MM.1S (cell line): ENCODE data around the gene KLC3.

Experiments used
- DNase-seq: peaks from one replicate; pipeline ENCODE4 v3.0.0-alpha.2; 2015
- H2AFZ ChIP-seq: fragments of 300-600 bp; sonication (generic); 2 replicates; pipeline ENCODE4 v1.6.0; 2016; ENCODE audit warnings: antibody characterized with exemption, low read length
- H3F3A ChIP-seq: fragments of 300-600 bp; sonication (generic); 2 replicates; pipeline ENCODE4 v1.6.1; 2016; ENCODE audit warnings: mild to moderate bottlenecking, antibody characterized with exemption, low read length, moderate library complexity, mixed read lengths; ENCODE audit not compliant: insufficient read depth
- H3K27ac ChIP-seq: fragments of 300-600 bp; sonication (generic); 2 replicates; pipeline ENCODE4 v1.5.1; 2016; ENCODE audit warnings: mild to moderate bottlenecking, low read length
- H3K27me3 ChIP-seq: fragments of 300-600 bp; sonication (generic); replicated peaks from 2 replicates; pipeline ENCODE4 v1.6.0; 2016; ENCODE audit warnings: low read length; ENCODE audit not compliant: insufficient read depth
- H3K36me3 ChIP-seq: fragments of 300-600 bp; sonication (generic); replicated peaks from 2 replicates; pipeline ENCODE4 v1.6.1; 2016; ENCODE audit warnings: mild to moderate bottlenecking, low read length, mixed read lengths; ENCODE audit not compliant: insufficient read depth
- H3K4me1 ChIP-seq: fragments of 300-600 bp; sonication (generic); 2 replicates; pipeline ENCODE4 v1.6.1; 2016; ENCODE audit warnings: low read length, mixed read lengths
- H3K4me2 ChIP-seq: fragments of 300-600 bp; sonication (generic); 2 replicates; pipeline ENCODE4 v1.6.0; 2016; ENCODE audit warnings: low read depth, low read length
- H3K4me3 ChIP-seq: fragments of 300-600 bp; sonication (generic); 2 replicates; pipeline ENCODE4 v1.5.1; 2016; ENCODE audit warnings: low read length, mixed read lengths
- H3K79me2 ChIP-seq: fragments of 300-600 bp; sonication (generic); 2 replicates; pipeline ENCODE4 v1.6.1; 2016; ENCODE audit warnings: mixed run types, low read length, mixed read lengths
- H3K9ac ChIP-seq: fragments of 300-600 bp; sonication (generic); 2 replicates; pipeline ENCODE4 v1.6.1; 2016; ENCODE audit warnings: low read length, mixed read lengths
- H3K9me2 ChIP-seq: fragments of 300-600 bp; sonication (generic); replicated peaks from 2 replicates; pipeline ENCODE4 v1.6.1; 2016; ENCODE audit warnings: mild to moderate bottlenecking, low read length, mixed read lengths; ENCODE audit not compliant: insufficient read depth
- H3K9me3 ChIP-seq: fragments of 300-600 bp; sonication (generic); replicated peaks from 2 replicates; pipeline ENCODE4 v1.6.1; 2016; ENCODE audit warnings: mild to moderate bottlenecking, low read length, mixed read lengths; ENCODE audit not compliant: insufficient read depth
- H4K20me1 ChIP-seq: fragments of 300-600 bp; sonication (generic); 2 replicates; pipeline ENCODE4 v1.6.1; 2016; ENCODE audit warnings: mild to moderate bottlenecking, low read length, moderate library complexity, mixed read lengths; ENCODE audit not compliant: insufficient read depth
- CTCF ChIP-seq: fragments of 300-600 bp; sonication (generic); IDR thresholded peaks from 2 replicates; pipeline ENCODE4 v1.5.1; 2016; ENCODE audit warnings: antibody characterized with exemption, low read length, mixed read lengths
- EZH2 ChIP-seq: fragments of 300-600 bp; sonication (generic); optimal IDR thresholded peaks from 2 replicates; pipeline ENCODE3; 2017; ENCODE audit warnings: low read depth, mild to moderate bottlenecking, antibody characterized with exemption, low read length, mixed read lengths
- EZH2phosphoT487 ChIP-seq: fragments of 300-600 bp; sonication (generic); IDR thresholded peaks from 2 replicates; pipeline ENCODE4 v1.6.1; 2018; ENCODE audit warnings: antibody characterized with exemption, low read length

The KLC3 gene

GRCh38 chr19:45356760-45357444 is 16.4 kb downstream of the KLC3 start:
- H2AFZ ChIP-seq: no peak overlapping the region

GRCh38 chr19:45357445-45357783 is 16.9 kb downstream of the KLC3 start:
- no peak overlapping the region for H3K4me3 ChIP-seq
- no peak overlapping the region for H2AFZ ChIP-seq
- H3K9me3 ChIP-seq: no peaks in the 10 kb centered on the region
- H3K4me1 ChIP-seq: no peaks in the 10 kb centered on the region
- no peak overlapping the region for H3K27ac ChIP-seq
- no peaks in the 10 kb centered on the region for H3K9me2 ChIP-seq
- no peak overlapping the region for H3K9ac ChIP-seq
- no peaks in the 10 kb centered on the region for H3K36me3 ChIP-seq
- H3K4me2 ChIP-seq: no peak overlapping the region
- H4K20me1 ChIP-seq: no peaks in the 10 kb centered on the region
- H3F3A ChIP-seq: no peaks in the 10 kb centered on the region
- DNase-seq: no peak
- H3K79me2 ChIP-seq: no peaks in the 10 kb centered on the region
- TF ChIP-seq EZH2: no peak
- TF ChIP-seq CTCF: no peak
- TF ChIP-seq EZH2phosphoT487: no peak
- no peaks in the 10 kb centered on the region for H3K27me3 ChIP-seq

More at GRCh38 chr19:45356760-45357444, 16.4 kb downstream of the KLC3 start:
- Histone ChIP-seq H3K27me3 (no peaks in the 10 kb centered on the region), H3K9me2 (no peaks in the 10 kb centered on the region), H4K20me1 (no peaks in the 10 kb centered on the region), H3K36me3 (no peaks in the 10 kb centered on the region), H3K27ac (no peak overlapping the region), H3K4me3 (no peak overlapping the region), H3K79me2 (no peaks in the 10 kb centered on the region), H3K9ac (no peak overlapping the region), H3K4me2 (no peak overlapping the region), H3K4me1 (no peaks in the 10 kb centered on the region), H3F3A (no peaks in the 10 kb centered on the region), H3K9me3 (no peaks in the 10 kb centered on the region)
- TF ChIP-seq CTCF (no peak), EZH2 (no peak), EZH2phosphoT487 (no peak)
- no peak for DNase-seq

- no peaks in the 10 kb centered on the region for H3F3A ChIP-seq
- H3K79me2 ChIP-seq: no peaks in the 10 kb centered on the region
- H4K20me1 ChIP-seq: no peaks in the 10 kb centered on the region
- no peaks in the 10 kb centered on the region for H3K9me2 ChIP-seq
- H3K4me3 ChIP-seq: no peak overlapping the region
- H3K4me1 ChIP-seq: no peaks in the 10 kb centered on the region
- no peaks in the 10 kb centered on the region for H3K36me3 ChIP-seq
- no peak overlapping the region for H2AFZ ChIP-seq
- TF ChIP-seq CTCF: no peak
- TF ChIP-seq EZH2: no peak
- DNase-seq: no peak
- no peak overlapping the region for H3K9ac ChIP-seq
- H3K27ac ChIP-seq: no peak overlapping the region
- H3K27me3 ChIP-seq: no peaks in the 10 kb centered on the region
- no peak overlapping the region for H3K4me2 ChIP-seq
- H3K9me3 ChIP-seq: no peaks in the 10 kb centered on the region
Measured at GRCh38 chr19:45358213-45358792, 17.8 kb downstream of the KLC3 start.
